GM06990 (cell line): ENCODE results near the gene MRPL40.
A peak's percentile ranks its signal among the peaks of the same experiment; 100 is the strongest.

Experiments used
- DNase-seq: peaks from one replicate; pipeline ENCODE4 v3.0.0-alpha.2; 2011; ENCODE audit not compliant: insufficient read length; ENCODE audit errors: extremely low read depth
- H3K27me3 ChIP-seq: replicated peaks from 2 replicates; pipeline ENCODE4 v1.6.0; 2011; ENCODE audit warnings: low read length; ENCODE audit not compliant: control insufficient read depth, insufficient read depth
- H3K36me3 ChIP-seq: 2 replicates; pipeline ENCODE4 v1.5.1; 2011; ENCODE audit warnings: low read length; ENCODE audit not compliant: control insufficient read depth, insufficient read depth
- H3K4me3 ChIP-seq: replicated peaks from 2 replicates; pipeline ENCODE4 v1.5.1; 2011; ENCODE audit warnings: low read depth, mild to moderate bottlenecking, control low read depth, low read length
- CTCF ChIP-seq: IDR thresholded peaks from 2 replicates; pipeline ENCODE4 v1.5.1; 2011; ENCODE audit warnings: low read length, control low read depth, mild to moderate bottlenecking, inconsistent platforms; ENCODE audit not compliant: insufficient read depth, poor library complexity, severe bottlenecking

MRPL40 gene

GRCh38 chr22:19473578-19473977 lies 41.2 kb downstream of the MRPL40 start:
- H3K27me3 ChIP-seq = no peaks in the 10 kb centered on the region
- no peak overlapping the region for H3K4me3 ChIP-seq
- H3K36me3 ChIP-seq = peaks cover 46% of the 10 kb centered on the region
- DNase-seq = no peak
- TF ChIP-seq CTCF = peak; percentile 6

GRCh38 chr22:19476023-19476422 lies 43.7 kb downstream of the MRPL40 start:
- Histone ChIP-seq H3K27me3 (no peaks in the 10 kb centered on the region), H3K4me3 (no peak overlapping the region), H3K36me3 (peaks cover 26% of the 10 kb centered on the region)
- no peak for DNase-seq
- TF ChIP-seq CTCF = no peak

- DNase-seq = no peak
- Histone ChIP-seq H3K27me3 (no peaks in the 10 kb centered on the region), H3K36me3 (peaks cover 15% of the 10 kb centered on the region), H3K4me3 (peak overlapping the region; percentile 74)
- TF ChIP-seq CTCF = peak; percentile 18
Observed at GRCh38 chr22:19477321-19478044, 45.1 kb downstream of the MRPL40 start.

- peak overlapping the region; percentile 74 for H3K4me3 ChIP-seq
Observed at GRCh38 chr22:19478045-19478900, 45.9 kb downstream of the MRPL40 start.

GRCh38 chr22:19478901-19479354 lies 46.6 kb downstream of the MRPL40 start, which contains the start of gene UFD1:
UFD1 (minus strand) TSS chr22:19479193; CDS start chr22:19479085, 108 bp downstream.
- Histone ChIP-seq H3K36me3 (peaks cover 3% of the 10 kb centered on the region; the same call in 1 of the 2 replicates), H3K4me3 (peak within 1 kb of the TSS; percentile 89), H3K27me3 (no peaks in the 10 kb centered on the region)
- no peak for TF ChIP-seq CTCF
- peak; percentile 91 for DNase-seq

More at GRCh38 chr22:19478045-19478900, 45.9 kb downstream of the MRPL40 start:
- Histone ChIP-seq H3K36me3 (peaks cover 9% of the 10 kb centered on the region), H3K27me3 (no peaks in the 10 kb centered on the region)
- TF ChIP-seq CTCF = no peak
- DNase-seq = no peak
